H1 (cell line): ENCODE results near the gene COX6A1. TPM values are rescaled to one million over a fixed set of nuclear protein-coding genes. Genes with fewer than 3 reads are reported as not detected.

ENCODE experiments used
- BACH1 ChIP-seq: IDR thresholded peaks from 2 replicates; pipeline ENCODE4 v1.6.1; 2012; ENCODE audit warnings: low read length, improper control_type of control experiment
- CEBPB ChIP-seq: IDR thresholded peaks from 2 replicates; pipeline ENCODE4 v1.6.1; 2012; ENCODE audit warnings: low read depth, low read length
- JUND ChIP-seq: IDR thresholded peaks from 2 replicates; pipeline ENCODE4 v1.6.1; 2011; ENCODE audit warnings: mild to moderate bottlenecking, improper control_type of control experiment, low read length
- MAFK ChIP-seq: IDR thresholded peaks from 2 replicates; pipeline ENCODE4 v1.6.1; 2012; ENCODE audit warnings: low read depth, mild to moderate bottlenecking, improper control_type of control experiment, low read length
- POU5F1 ChIP-seq: IDR thresholded peaks from 2 replicates; pipeline ENCODE4 v1.6.1; 2011; ENCODE audit warnings: low read depth, mild to moderate bottlenecking, low read length, moderate library complexity
- RBBP5 ChIP-seq: IDR thresholded peaks from 2 replicates; pipeline ENCODE4 v1.7.1; 2012; ENCODE audit warnings: low read depth, mild to moderate bottlenecking, inconsistent platforms, low read length, moderate library complexity, borderline replicate concordance
- RXRA ChIP-seq: IDR thresholded peaks from 2 replicates; pipeline ENCODE4 v1.6.1; 2011; ENCODE audit warnings: low read depth, mild to moderate bottlenecking, low read length, moderate library complexity; ENCODE audit not compliant: insufficient read depth
- SAP30 ChIP-seq: fragments of 300-600 bp; sonication (generic); IDR thresholded peaks from 2 replicates; pipeline ENCODE4 v1.7.1; 2012; ENCODE audit warnings: low read length, moderate library complexity, mild to moderate bottlenecking, inconsistent platforms; ENCODE audit not compliant: insufficient read depth, insufficient replicate concordance
- polyA plus RNA-seq, 7 experiments: library from polyadenylated mRNA; depleted of rRNA in 3 of 7; stranded (reverse) in 5 of 7; unstranded in 2 of 7; fragments of >200 nt in 5 of 7; fragments of 200-250 nt in 2 of 7; gene quantifications; 1 replicate in 5 of 7; 2 replicates in 1 of 7; 4 replicates in 1 of 7; pipeline versions ENCODE4 v1.2.1 to v1.2.3, GENCODE V29; 2011 to 2013; ENCODE audit warnings: missing spikeins in 2 of 7, mixed read lengths in 2 of 7
- total RNA-seq: library from RNA; stranded (reverse); fragmentation: NEBNext Ultra II Directional; extraction: Animal tissue kit (Norgen Biotek cat#: 25700); gene quantifications from 2 replicates; pipeline ENCODE4 v1.2.1, GENCODE V29; 2021
- TF ChIP-seq, protein P1 (sequence below): fragments of 300-600 bp; sonication (generic); IDR thresholded peaks from 2 replicates; pipeline ENCODE4 v1.7.1; 2012; ENCODE audit warnings: low read length, moderate library complexity, mild to moderate bottlenecking, inconsistent platforms; ENCODE audit not compliant: insufficient replicate concordance
- TF ChIP-seq, protein P2 (sequence below): IDR thresholded peaks from 2 replicates; pipeline ENCODE4 v1.6.1; 2011; ENCODE audit warnings: low read length, improper control_type of control experiment

The COX6A1 gene
- total and polyA plus RNA-seq, 2 of the 8 experiments (the other 6 are each of a cell fraction or from before 2014, with no cell fraction given): 437 to 2,792 TPM

DNA sequence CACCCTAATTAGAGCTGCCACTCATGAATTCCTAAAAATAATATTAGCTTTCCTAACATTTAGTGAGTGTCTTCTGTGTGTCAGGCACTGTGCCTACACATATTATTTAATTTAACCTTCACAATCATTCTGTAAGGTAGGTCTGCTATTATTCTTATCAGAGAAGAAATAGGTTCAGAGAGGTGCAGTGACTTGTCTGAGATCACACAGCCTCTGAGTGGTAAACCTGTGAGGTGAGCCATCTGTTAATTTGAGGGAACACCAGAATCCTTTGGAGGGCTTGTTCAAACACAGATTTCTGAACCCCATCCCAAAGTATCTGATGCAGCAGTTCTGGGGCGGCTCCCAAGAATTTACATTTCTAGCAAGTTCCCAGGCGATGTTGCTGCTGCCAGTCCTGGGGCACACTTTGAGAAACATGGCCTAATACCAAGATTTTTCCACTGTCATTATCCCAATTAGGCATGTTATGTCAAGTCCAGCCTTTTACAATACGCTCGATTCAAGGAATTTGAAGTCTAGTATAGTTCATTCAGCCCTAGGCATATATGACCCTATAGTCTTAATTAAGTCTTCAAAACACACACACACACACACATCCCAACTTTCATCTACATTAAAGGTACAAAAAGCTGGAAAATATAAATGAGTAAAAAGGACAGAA lies 19.9 kb upstream of the COX6A1 start (continued):
- TF ChIP-seq, protein P1, sequence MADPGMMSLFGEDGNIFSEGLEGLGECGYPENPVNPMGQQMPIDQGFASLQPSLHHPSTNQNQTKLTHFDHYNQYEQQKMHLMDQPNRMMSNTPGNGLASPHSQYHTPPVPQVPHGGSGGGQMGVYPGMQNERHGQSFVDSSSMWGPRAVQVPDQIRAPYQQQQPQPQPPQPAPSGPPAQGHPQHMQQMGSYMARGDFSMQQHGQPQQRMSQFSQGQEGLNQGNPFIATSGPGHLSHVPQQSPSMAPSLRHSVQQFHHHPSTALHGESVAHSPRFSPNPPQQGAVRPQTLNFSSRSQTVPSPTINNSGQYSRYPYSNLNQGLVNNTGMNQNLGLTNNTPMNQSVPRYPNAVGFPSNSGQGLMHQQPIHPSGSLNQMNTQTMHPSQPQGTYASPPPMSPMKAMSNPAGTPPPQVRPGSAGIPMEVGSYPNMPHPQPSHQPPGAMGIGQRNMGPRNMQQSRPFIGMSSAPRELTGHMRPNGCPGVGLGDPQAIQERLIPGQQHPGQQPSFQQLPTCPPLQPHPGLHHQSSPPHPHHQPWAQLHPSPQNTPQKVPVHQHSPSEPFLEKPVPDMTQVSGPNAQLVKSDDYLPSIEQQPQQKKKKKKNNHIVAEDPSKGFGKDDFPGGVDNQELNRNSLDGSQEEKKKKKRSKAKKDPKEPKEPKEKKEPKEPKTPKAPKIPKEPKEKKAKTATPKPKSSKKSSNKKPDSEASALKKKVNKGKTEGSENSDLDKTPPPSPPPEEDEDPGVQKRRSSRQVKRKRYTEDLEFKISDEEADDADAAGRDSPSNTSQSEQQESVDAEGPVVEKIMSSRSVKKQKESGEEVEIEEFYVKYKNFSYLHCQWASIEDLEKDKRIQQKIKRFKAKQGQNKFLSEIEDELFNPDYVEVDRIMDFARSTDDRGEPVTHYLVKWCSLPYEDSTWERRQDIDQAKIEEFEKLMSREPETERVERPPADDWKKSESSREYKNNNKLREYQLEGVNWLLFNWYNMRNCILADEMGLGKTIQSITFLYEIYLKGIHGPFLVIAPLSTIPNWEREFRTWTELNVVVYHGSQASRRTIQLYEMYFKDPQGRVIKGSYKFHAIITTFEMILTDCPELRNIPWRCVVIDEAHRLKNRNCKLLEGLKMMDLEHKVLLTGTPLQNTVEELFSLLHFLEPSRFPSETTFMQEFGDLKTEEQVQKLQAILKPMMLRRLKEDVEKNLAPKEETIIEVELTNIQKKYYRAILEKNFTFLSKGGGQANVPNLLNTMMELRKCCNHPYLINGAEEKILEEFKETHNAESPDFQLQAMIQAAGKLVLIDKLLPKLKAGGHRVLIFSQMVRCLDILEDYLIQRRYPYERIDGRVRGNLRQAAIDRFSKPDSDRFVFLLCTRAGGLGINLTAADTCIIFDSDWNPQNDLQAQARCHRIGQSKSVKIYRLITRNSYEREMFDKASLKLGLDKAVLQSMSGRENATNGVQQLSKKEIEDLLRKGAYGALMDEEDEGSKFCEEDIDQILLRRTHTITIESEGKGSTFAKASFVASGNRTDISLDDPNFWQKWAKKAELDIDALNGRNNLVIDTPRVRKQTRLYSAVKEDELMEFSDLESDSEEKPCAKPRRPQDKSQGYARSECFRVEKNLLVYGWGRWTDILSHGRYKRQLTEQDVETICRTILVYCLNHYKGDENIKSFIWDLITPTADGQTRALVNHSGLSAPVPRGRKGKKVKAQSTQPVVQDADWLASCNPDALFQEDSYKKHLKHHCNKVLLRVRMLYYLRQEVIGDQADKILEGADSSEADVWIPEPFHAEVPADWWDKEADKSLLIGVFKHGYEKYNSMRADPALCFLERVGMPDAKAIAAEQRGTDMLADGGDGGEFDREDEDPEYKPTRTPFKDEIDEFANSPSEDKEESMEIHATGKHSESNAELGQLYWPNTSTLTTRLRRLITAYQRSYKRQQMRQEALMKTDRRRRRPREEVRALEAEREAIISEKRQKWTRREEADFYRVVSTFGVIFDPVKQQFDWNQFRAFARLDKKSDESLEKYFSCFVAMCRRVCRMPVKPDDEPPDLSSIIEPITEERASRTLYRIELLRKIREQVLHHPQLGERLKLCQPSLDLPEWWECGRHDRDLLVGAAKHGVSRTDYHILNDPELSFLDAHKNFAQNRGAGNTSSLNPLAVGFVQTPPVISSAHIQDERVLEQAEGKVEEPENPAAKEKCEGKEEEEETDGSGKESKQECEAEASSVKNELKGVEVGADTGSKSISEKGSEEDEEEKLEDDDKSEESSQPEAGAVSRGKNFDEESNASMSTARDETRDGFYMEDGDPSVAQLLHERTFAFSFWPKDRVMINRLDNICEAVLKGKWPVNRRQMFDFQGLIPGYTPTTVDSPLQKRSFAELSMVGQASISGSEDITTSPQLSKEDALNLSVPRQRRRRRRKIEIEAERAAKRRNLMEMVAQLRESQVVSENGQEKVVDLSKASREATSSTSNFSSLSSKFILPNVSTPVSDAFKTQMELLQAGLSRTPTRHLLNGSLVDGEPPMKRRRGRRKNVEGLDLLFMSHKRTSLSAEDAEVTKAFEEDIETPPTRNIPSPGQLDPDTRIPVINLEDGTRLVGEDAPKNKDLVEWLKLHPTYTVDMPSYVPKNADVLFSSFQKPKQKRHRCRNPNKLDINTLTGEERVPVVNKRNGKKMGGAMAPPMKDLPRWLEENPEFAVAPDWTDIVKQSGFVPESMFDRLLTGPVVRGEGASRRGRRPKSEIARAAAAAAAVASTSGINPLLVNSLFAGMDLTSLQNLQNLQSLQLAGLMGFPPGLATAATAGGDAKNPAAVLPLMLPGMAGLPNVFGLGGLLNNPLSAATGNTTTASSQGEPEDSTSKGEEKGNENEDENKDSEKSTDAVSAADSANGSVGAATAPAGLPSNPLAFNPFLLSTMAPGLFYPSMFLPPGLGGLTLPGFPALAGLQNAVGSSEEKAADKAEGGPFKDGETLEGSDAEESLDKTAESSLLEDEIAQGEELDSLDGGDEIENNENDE: no peak
- TF ChIP-seq, protein P2, sequence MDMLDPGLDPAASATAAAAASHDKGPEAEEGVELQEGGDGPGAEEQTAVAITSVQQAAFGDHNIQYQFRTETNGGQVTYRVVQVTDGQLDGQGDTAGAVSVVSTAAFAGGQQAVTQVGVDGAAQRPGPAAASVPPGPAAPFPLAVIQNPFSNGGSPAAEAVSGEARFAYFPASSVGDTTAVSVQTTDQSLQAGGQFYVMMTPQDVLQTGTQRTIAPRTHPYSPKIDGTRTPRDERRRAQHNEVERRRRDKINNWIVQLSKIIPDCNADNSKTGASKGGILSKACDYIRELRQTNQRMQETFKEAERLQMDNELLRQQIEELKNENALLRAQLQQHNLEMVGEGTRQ: no peak
- TF ChIP-seq RBBP5 (no peak), MAFK (no peak), BACH1 (no peak), SAP30 (no peak), JUND (no peak), CEBPB (no peak), RXRA (no peak), POU5F1 (no peak)
